GM23338 (cell line): ENCODE results near the gene NSUN7.

Experiments used
- CREB1 ChIP-seq: fragments of 250-450 bp; sonication (Bioruptor Pico); IDR thresholded peaks from 2 replicates; pipeline ENCODE4 v1.5.0; 2020; ENCODE audit warnings: low read depth, mild to moderate bottlenecking, moderate library complexity
- EZH2 ChIP-seq: fragments of 200-600 bp; sonication (generic); IDR thresholded peaks from one replicate; pipeline ENCODE4 v1.8.0; 2017; ENCODE audit warnings: antibody characterized with exemption, mild to moderate bottlenecking, low read depth; ENCODE audit not compliant: unreplicated experiment
- EZH2phosphoT487 ChIP-seq: fragments of 200-600 bp; sonication (generic); IDR thresholded peaks from one replicate; pipeline ENCODE4 v1.8.1; 2018; ENCODE audit warnings: antibody characterized with exemption; ENCODE audit not compliant: unreplicated experiment
- JUNB ChIP-seq: IDR thresholded peaks from one replicate; pipeline ENCODE4 v1.6.1; 2016; ENCODE audit warnings: antibody characterized with exemption; ENCODE audit not compliant: unreplicated experiment
- NANOG ChIP-seq: IDR thresholded peaks from 2 replicates; pipeline ENCODE4 v1.6.1; 2016; ENCODE audit warnings: antibody characterized with exemption, borderline replicate concordance
- POLR2AphosphoS5 ChIP-seq: IDR thresholded peaks from 2 replicates; pipeline ENCODE4 v1.6.1; 2016; ENCODE audit warnings: antibody characterized with exemption, low read depth
- ZNF114 ChIP-seq: fragments of 250-450 bp; sonication (Bioruptor Pico); IDR thresholded peaks from 2 replicates; pipeline ENCODE4 v1.5.0; 2020; ENCODE audit warnings: mild to moderate bottlenecking, moderate library complexity
- ZNF331 ChIP-seq: fragments of 250-450 bp; sonication (Bioruptor Pico); IDR thresholded peaks from 2 replicates; pipeline ENCODE4 v1.5.0; 2020; ENCODE audit warnings: low read depth, mild to moderate bottlenecking, moderate library complexity
- TF ChIP-seq, protein P1 (sequence below), 2 experiments: fragments of 200-600 bp in 1 of 2; sonication (generic) in 1 of 2; conservative IDR thresholded peaks; 2 replicates each; pipeline versions ENCODE4 v1.5.1 to v1.6.1; 2016 to 2017; ENCODE audit warnings: antibody characterized with exemption in 2 of 2, low read depth in 2 of 2, mild to moderate bottlenecking in 2 of 2, moderate library complexity in 1 of 2
- TF ChIP-seq, protein P2 (sequence below): IDR thresholded peaks from one replicate; pipeline ENCODE4 v1.6.1; 2018; ENCODE audit warnings: antibody characterized with exemption; ENCODE audit not compliant: unreplicated experiment
- TF ChIP-seq, protein P3 (sequence below): IDR thresholded peaks from 2 replicates; pipeline ENCODE4 v1.6.1; 2016; ENCODE audit warnings: antibody characterized with exemption
- TF ChIP-seq, protein P4 (sequence below): fragments of 250-450 bp; sonication (Bioruptor Pico); IDR thresholded peaks from 2 replicates; pipeline ENCODE4 v1.5.0; 2020; ENCODE audit warnings: mild to moderate bottlenecking, moderate library complexity

DNA sequence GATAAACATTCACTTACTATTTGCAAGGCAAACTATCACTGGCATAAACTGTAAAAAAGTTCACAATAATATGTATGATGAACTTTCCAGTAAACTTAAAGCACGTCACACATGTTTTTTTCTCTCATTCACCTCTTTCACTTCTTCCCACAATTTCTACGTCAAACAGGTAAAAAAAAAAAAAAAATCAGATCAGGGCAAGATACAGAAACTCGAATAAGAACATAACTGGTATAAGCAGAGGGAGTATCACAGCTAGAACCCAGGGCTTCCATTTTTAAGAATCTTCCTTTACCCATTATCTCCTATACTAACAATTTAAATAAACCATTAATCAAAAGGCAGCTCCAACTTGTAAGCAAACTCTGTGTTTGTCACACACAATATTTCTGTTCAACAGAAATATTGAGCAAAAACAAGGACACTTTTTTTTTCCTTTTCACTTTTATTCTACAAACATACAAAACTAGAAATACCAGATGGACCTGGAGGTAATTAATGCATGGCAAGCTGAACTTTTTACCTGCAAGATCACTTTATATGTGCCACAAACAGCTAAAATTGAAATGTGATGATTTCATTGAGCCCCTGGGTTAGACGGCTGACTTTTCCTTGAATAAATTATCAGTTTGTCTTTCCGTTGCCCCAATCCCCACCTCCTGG is 47.5 kb upstream of the NSUN7 start:
- TF ChIP-seq, protein P1, sequence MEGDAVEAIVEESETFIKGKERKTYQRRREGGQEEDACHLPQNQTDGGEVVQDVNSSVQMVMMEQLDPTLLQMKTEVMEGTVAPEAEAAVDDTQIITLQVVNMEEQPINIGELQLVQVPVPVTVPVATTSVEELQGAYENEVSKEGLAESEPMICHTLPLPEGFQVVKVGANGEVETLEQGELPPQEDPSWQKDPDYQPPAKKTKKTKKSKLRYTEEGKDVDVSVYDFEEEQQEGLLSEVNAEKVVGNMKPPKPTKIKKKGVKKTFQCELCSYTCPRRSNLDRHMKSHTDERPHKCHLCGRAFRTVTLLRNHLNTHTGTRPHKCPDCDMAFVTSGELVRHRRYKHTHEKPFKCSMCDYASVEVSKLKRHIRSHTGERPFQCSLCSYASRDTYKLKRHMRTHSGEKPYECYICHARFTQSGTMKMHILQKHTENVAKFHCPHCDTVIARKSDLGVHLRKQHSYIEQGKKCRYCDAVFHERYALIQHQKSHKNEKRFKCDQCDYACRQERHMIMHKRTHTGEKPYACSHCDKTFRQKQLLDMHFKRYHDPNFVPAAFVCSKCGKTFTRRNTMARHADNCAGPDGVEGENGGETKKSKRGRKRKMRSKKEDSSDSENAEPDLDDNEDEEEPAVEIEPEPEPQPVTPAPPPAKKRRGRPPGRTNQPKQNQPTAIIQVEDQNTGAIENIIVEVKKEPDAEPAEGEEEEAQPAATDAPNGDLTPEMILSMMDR (conservative IDR thresholded peaks at IDR 0.05; ENCODE audit: low read depth in 2 of 2) = no peak
- TF ChIP-seq EZH2phosphoT487 = no peak
- TF ChIP-seq EZH2 = no peak
- no peak for TF ChIP-seq POLR2AphosphoS5
- TF ChIP-seq CREB1 = no peak
- TF ChIP-seq, protein P2, sequence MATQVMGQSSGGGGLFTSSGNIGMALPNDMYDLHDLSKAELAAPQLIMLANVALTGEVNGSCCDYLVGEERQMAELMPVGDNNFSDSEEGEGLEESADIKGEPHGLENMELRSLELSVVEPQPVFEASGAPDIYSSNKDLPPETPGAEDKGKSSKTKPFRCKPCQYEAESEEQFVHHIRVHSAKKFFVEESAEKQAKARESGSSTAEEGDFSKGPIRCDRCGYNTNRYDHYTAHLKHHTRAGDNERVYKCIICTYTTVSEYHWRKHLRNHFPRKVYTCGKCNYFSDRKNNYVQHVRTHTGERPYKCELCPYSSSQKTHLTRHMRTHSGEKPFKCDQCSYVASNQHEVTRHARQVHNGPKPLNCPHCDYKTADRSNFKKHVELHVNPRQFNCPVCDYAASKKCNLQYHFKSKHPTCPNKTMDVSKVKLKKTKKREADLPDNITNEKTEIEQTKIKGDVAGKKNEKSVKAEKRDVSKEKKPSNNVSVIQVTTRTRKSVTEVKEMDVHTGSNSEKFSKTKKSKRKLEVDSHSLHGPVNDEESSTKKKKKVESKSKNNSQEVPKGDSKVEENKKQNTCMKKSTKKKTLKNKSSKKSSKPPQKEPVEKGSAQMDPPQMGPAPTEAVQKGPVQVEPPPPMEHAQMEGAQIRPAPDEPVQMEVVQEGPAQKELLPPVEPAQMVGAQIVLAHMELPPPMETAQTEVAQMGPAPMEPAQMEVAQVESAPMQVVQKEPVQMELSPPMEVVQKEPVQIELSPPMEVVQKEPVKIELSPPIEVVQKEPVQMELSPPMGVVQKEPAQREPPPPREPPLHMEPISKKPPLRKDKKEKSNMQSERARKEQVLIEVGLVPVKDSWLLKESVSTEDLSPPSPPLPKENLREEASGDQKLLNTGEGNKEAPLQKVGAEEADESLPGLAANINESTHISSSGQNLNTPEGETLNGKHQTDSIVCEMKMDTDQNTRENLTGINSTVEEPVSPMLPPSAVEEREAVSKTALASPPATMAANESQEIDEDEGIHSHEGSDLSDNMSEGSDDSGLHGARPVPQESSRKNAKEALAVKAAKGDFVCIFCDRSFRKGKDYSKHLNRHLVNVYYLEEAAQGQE = no peak
- no peak for TF ChIP-seq NANOG
- TF ChIP-seq ZNF114 (CRISPR knock-in tag) = no peak
- TF ChIP-seq, protein P3, sequence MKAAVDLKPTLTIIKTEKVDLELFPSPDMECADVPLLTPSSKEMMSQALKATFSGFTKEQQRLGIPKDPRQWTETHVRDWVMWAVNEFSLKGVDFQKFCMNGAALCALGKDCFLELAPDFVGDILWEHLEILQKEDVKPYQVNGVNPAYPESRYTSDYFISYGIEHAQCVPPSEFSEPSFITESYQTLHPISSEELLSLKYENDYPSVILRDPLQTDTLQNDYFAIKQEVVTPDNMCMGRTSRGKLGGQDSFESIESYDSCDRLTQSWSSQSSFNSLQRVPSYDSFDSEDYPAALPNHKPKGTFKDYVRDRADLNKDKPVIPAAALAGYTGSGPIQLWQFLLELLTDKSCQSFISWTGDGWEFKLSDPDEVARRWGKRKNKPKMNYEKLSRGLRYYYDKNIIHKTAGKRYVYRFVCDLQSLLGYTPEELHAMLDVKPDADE = no peak
- TF ChIP-seq JUNB = no peak
- no peak for TF ChIP-seq ZNF331 (CRISPR knock-in tag)
- TF ChIP-seq, protein P4, sequence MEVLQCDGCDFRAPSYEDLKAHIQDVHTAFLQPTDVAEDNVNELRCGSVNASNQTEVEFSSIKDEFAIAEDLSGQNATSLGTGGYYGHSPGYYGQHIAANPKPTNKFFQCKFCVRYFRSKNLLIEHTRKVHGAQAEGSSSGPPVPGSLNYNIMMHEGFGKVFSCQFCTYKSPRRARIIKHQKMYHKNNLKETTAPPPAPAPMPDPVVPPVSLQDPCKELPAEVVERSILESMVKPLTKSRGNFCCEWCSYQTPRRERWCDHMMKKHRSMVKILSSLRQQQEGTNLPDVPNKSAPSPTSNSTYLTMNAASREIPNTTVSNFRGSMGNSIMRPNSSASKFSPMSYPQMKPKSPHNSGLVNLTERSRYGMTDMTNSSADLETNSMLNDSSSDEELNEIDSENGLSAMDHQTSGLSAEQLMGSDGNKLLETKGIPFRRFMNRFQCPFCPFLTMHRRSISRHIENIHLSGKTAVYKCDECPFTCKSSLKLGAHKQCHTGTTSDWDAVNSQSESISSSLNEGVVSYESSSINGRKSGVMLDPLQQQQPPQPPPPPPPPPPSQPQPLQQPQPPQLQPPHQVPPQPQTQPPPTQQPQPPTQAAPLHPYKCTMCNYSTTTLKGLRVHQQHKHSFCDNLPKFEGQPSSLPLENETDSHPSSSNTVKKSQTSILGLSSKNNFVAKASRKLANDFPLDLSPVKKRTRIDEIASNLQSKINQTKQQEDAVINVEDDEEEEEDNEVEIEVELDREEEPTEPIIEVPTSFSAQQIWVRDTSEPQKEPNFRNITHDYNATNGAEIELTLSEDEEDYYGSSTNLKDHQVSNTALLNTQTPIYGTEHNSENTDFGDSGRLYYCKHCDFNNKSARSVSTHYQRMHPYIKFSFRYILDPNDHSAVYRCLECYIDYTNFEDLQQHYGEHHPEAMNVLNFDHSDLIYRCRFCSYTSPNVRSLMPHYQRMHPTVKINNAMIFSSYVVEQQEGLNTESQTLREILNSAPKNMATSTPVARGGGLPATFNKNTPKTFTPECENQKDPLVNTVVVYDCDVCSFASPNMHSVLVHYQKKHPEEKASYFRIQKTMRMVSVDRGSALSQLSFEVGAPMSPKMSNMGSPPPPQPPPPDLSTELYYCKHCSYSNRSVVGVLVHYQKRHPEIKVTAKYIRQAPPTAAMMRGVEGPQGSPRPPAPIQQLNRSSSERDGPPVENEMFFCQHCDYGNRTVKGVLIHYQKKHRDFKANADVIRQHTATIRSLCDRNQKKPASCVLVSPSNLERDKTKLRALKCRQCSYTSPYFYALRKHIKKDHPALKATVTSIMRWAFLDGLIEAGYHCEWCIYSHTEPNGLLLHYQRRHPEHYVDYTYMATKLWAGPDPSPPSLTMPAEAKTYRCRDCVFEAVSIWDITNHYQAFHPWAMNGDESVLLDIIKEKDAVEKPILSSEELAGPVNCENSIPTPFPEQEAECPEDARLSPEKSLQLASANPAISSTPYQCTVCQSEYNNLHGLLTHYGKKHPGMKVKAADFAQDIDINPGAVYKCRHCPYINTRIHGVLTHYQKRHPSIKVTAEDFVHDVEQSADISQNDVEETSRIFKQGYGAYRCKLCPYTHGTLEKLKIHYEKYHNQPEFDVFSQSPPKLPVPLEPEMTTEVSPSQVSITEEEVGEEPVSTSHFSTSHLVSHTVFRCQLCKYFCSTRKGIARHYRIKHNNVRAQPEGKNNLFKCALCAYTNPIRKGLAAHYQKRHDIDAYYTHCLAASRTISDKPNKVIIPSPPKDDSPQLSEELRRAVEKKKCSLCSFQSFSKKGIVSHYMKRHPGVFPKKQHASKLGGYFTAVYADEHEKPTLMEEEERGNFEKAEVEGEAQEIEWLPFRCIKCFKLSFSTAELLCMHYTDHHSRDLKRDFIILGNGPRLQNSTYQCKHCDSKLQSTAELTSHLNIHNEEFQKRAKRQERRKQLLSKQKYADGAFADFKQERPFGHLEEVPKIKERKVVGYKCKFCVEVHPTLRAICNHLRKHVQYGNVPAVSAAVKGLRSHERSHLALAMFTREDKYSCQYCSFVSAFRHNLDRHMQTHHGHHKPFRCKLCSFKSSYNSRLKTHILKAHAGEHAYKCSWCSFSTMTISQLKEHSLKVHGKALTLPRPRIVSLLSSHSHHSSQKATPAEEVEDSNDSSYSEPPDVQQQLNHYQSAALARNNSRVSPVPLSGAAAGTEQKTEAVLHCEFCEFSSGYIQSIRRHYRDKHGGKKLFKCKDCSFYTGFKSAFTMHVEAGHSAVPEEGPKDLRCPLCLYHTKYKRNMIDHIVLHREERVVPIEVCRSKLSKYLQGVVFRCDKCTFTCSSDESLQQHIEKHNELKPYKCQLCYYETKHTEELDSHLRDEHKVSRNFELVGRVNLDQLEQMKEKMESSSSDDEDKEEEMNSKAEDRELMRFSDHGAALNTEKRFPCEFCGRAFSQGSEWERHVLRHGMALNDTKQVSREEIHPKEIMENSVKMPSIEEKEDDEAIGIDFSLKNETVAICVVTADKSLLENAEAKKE = no peak
